Transverse colon (tissue), 4 donors: ENCODE results near the gene MCM8. TPM values are rescaled to one million over a fixed set of nuclear protein-coding genes. Genes with fewer than 3 reads are reported as not detected.

Experiments used
- DNase-seq: peaks from one replicate; pipeline ENCODE4 v3.0.0-alpha.2; 2019
- H3K27ac ChIP-seq, 4 donors: fragments of 200-600 bp; sonication (generic); 2 replicates each; pipeline ENCODE4 v1.5.1; 2016 to 2018; ENCODE audit warnings: inconsistent platforms in 4 of 4
- H3K27me3 ChIP-seq: fragments of 200-600 bp; sonication (generic); 2 replicates; pipeline ENCODE4 v1.5.1; 2017; ENCODE audit warnings: inconsistent platforms
- H3K36me3 ChIP-seq, 4 donors: fragments of 200-600 bp; sonication (generic); 2 replicates each; pipeline ENCODE4 v1.5.1; 2017 to 2019; ENCODE audit warnings: inconsistent platforms in 4 of 4
- H3K4me1 ChIP-seq, 4 donors: fragments of 200-600 bp; sonication (generic); 2 replicates each; pipeline ENCODE4 v1.5.1; 2017 to 2020; ENCODE audit warnings: inconsistent platforms in 4 of 4
- H3K4me3 ChIP-seq, 4 donors: fragments of 200-600 bp; sonication (generic); 1 replicate in 1 of 4; 2 replicates in 3 of 4; pipeline versions ENCODE4 v1.5.1 to v1.6.1; 2017 to 2019; ENCODE audit warnings: inconsistent platforms in 4 of 4
- H3K9me3 ChIP-seq, 2 donors: fragments of 200-600 bp; sonication (generic); 2 replicates each; pipeline ENCODE4 v1.5.1; 2017 to 2019; ENCODE audit warnings: inconsistent platforms in 2 of 2
- EP300 ChIP-seq: sonication (generic); formaldehyde crosslinking; IDR thresholded peaks from one replicate; pipeline ENCODE4 v1.6.1; 2017; ENCODE audit warnings: antibody characterized with exemption, low read depth
- POLR2A ChIP-seq: fragments of 450-650 bp; IDR thresholded peaks from one replicate; pipeline ENCODE4 v1.6.1; 2016; ENCODE audit warnings: antibody characterized with exemption, mild to moderate bottlenecking, moderate library complexity
- POLR2AphosphoS5 ChIP-seq, 3 donors: sonication (generic); formaldehyde crosslinking; IDR thresholded peaks; one replicate each; pipeline ENCODE4 v1.6.1; 2016; ENCODE audit warnings: antibody characterized with exemption in 3 of 3
- WGBS, 2 donors: methylation state at CpG; one replicate each; pipeline ENCODE4 v1.1.5; 2018; ENCODE audit warnings: low coverage in 1 of 2; 5-methylcytosine and 5-hydroxymethylcytosine counted together
- in situ Hi-C, 4 donors: fragments of 200-750 bp; cut with MboI; loops; one replicate each; pipeline versions ENCODE4 v1.15.0 to v1.15.1; 2017; ENCODE audit warnings: low sequenced_read_pairs in 3 of 4, low pct_ligation_motif_present in 1 of 4, low pct_unique_long_range_greater_than_20kb in 1 of 4
- intact Hi-C: fragments of 100-400 bp; cut with DNase I; formaldehyde crosslinking; loops from one replicate; pipeline ENCODE4 v1.15.1; 2023; ENCODE audit warnings: low total_unique reads
- total RNA-seq, 4 donors: library from RNA; depleted of rRNA; stranded (reverse); fragments of >200 nt; gene quantifications; one replicate each; pipeline ENCODE4 v1.1.0, GENCODE V29; 2016
- TF ChIP-seq, protein P1 (sequence below), 5 experiments: fragments of 200-600 bp in 3 of 5; fragments of 450-650 bp in 2 of 5; sonication (generic) in 3 of 5; IDR thresholded peaks; 1 replicate in 2 of 5; 2 replicates in 3 of 5; pipeline ENCODE4 v1.5.1; 2016 to 2017; ENCODE audit warnings: antibody characterized with exemption in 5 of 5, inconsistent platforms in 3 of 5, mild to moderate bottlenecking in 2 of 5, moderate library complexity in 1 of 5

MCM8 gene
- total RNA-seq, 4 donors from 2014 or later, result 2.6 to 8.6 (median 4.7) TPM

GRCh38 chr20:5927749-5928462, 22.5 kb upstream of the MCM8 start:
- 74% methylated on average over 9 of the region's 11 CpGs; no CpG with 5 or more reads in 1 of the 2 donors for WGBS, 2 donors
- intact Hi-C loops, result no loop called here
- DNase-seq, result no peak
- in situ Hi-C loops, result loop anchor here in 2 of 4 donors (25.0 kb wide), 2 partner anchors 366 to 391 kb away; no protein-coding TSS in a partner anchor
- no peaks in the 10 kb centered on the region for H3K36me3 ChIP-seq
- no peak overlapping the region for H3K27ac ChIP-seq
- no peaks in the 10 kb centered on the region for H3K9me3 ChIP-seq
- TF ChIP-seq POLR2A, result no peak
- TF ChIP-seq EP300, result no peak
- no peak for TF ChIP-seq POLR2AphosphoS5 (IDR thresholded peaks at IDR 0.05)
- TF ChIP-seq, protein P1, sequence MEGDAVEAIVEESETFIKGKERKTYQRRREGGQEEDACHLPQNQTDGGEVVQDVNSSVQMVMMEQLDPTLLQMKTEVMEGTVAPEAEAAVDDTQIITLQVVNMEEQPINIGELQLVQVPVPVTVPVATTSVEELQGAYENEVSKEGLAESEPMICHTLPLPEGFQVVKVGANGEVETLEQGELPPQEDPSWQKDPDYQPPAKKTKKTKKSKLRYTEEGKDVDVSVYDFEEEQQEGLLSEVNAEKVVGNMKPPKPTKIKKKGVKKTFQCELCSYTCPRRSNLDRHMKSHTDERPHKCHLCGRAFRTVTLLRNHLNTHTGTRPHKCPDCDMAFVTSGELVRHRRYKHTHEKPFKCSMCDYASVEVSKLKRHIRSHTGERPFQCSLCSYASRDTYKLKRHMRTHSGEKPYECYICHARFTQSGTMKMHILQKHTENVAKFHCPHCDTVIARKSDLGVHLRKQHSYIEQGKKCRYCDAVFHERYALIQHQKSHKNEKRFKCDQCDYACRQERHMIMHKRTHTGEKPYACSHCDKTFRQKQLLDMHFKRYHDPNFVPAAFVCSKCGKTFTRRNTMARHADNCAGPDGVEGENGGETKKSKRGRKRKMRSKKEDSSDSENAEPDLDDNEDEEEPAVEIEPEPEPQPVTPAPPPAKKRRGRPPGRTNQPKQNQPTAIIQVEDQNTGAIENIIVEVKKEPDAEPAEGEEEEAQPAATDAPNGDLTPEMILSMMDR (IDR thresholded peaks at IDR 0.05), result no peak
- H3K4me3 ChIP-seq, result no peak overlapping the region
- H3K27me3 ChIP-seq, result peaks cover 4% of the 10 kb centered on the region
- no peaks in the 10 kb centered on the region for H3K4me1 ChIP-seq

DNA sequence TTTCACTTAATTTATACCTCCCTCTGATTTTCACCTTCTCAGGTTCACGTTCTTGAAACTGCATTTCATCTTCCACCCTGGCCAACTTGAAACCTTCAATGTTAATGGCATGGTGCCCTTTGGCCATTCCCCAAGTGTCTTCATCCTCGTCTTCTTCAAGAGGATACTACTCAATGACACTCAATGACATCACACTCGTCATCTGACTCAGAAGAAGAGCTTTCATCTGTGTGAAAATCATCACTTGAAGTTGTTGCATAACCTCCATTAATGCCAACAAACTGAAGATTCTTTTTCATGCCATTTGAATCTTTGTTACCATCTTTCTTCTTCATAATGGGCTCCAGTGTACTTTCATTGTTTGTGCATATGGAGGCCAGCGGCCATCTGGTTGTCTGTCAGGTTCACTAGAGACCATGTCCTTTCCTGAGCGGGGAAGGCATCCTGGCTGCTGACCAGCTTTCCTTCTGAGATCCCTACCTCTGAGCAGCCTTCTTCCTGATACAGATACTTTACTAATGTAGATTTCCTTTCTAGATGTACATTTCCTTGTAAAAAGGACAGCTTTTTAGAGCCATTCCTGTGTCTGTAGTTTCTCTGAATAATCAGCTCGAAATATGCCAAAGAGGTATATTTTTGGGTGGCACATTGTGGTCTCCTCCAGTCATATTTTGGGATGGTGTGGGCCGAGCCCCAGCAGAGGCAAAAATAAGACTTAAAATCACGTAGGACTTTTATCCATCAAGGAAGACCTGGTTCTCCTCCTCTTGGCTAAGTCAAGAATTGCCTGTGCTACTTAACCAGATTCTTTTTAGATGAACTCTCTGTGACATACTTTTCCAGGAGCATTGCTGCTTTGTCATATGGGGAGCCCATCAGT, 21.4 kb upstream of the MCM8 start:
- TF ChIP-seq EP300 (no peak), POLR2AphosphoS5 (IDR thresholded peaks at IDR 0.05) (no peak), POLR2A (no peak)
- TF ChIP-seq, protein P1 (IDR thresholded peaks at IDR 0.05), result no peak
- intact Hi-C loops, result no loop called here
- Histone ChIP-seq H3K36me3 (no peaks in the 10 kb centered on the region), H3K9me3 (no peaks in the 10 kb centered on the region), H3K27me3 (peaks cover 4% of the 10 kb centered on the region), H3K27ac (no peak overlapping the region), H3K4me1 (no peaks in the 10 kb centered on the region), H3K4me3 (no peak overlapping the region)
- no peak for DNase-seq
- in situ Hi-C loops, result loop anchor here in 2 of 4 donors (25.0 kb wide), 2 partner anchors 367 to 392 kb away; no protein-coding TSS in a partner anchor
- WGBS, 2 donors, result 72 to 76% methylated on average over 7 to 8 of the region's 8 CpGs

DNA sequence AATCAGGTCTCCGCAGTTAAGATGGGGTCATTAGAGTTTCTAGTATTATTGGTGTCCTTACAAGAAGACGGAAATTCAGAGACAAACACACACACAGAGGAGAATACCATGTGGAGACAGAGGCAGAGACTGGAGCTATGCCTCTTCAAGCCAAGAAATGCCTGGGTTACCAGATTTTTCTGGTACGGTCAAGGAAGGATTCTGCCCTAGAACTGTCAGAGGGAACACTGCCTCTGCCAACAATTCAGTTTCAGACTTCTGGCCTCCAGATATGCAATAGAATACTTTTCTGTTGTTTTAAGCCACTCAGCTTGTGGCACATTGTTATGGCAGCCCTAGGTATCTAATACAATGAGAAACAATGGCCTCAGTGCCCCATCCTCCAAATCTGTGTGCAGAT, 19.0 kb upstream of the MCM8 start:
- no peak overlapping the region for H3K4me3 ChIP-seq
- in situ Hi-C loops, result loop anchor here in 2 of 4 donors (25.0 kb wide), 2 partner anchors 369 to 394 kb away; no protein-coding TSS in a partner anchor
- WGBS, 2 donors, result 89 to 100% methylated on average over 1 to 3 of the region's 3 CpGs
- intact Hi-C loops, result no loop called here
- no peaks in the 10 kb centered on the region for H3K9me3 ChIP-seq
- DNase-seq, result no peak
- H3K36me3 ChIP-seq, result no peaks in the 10 kb centered on the region
- TF ChIP-seq, protein P1 (IDR thresholded peaks at IDR 0.05), result no peak
- TF ChIP-seq POLR2A (no peak), POLR2AphosphoS5 (IDR thresholded peaks at IDR 0.05) (no peak), EP300 (no peak)
- no peaks in the 10 kb centered on the region for H3K4me1 ChIP-seq
- peaks cover 4% of the 10 kb centered on the region for H3K27me3 ChIP-seq
- H3K27ac ChIP-seq, result no peak overlapping the region

GRCh38 chr20:5932796-5933195, 17.7 kb upstream of the MCM8 start:
- H3K4me3 ChIP-seq, result no peak overlapping the region
- WGBS, 2 donors, result 59 to 73% methylated on average over 3 of the region's 3 CpGs
- H3K9me3 ChIP-seq, result no peaks in the 10 kb centered on the region
- intact Hi-C loops, result no loop called here
- H3K27ac ChIP-seq, result no peak overlapping the region
- peaks cover 0 to 3% (median under 1%) of the 10 kb centered on the region in 4 donors for H3K36me3 ChIP-seq
- in situ Hi-C loops, result loop anchor here in 2 of 4 donors (25.0 kb wide), 2 partner anchors 370 to 395 kb away; no protein-coding TSS in a partner anchor
- no peaks in the 10 kb centered on the region for H3K4me1 ChIP-seq
- no peak for DNase-seq
- no peak for TF ChIP-seq POLR2A
- TF ChIP-seq, protein P1 (IDR thresholded peaks at IDR 0.05), result no peak
- no peak for TF ChIP-seq EP300
- TF ChIP-seq POLR2AphosphoS5 (IDR thresholded peaks at IDR 0.05), result no peak
- H3K27me3 ChIP-seq, result peaks cover 4% of the 10 kb centered on the region
